Spleen (tissue), 11 donors: Measurements from ENCODE around the gene KIF1C. TPM values are rescaled to one million over a fixed set of nuclear protein-coding genes. Genes with fewer than 3 reads are reported as not detected.
"Not testable (repeated sequence)": the region's sequence is repeated elsewhere in the genome, so short reads cannot be mapped to it uniquely, and the experiment has no call there.

Source experiments
- DNase-seq: peaks from one replicate; pipeline ENCODE4 v3.0.0-alpha.2; 2020
- H3K27ac ChIP-seq, 8 donors: fragments of 200-600 bp; sonication (generic) in 7 of 8; 1 replicate in 4 of 8; 2 replicates in 4 of 8; pipeline versions ENCODE4 v1.5.0 to v1.8.0; 2016 to 2021; ENCODE audit warnings: inconsistent platforms in 4 of 8, mild to moderate bottlenecking in 4 of 8, moderate library complexity in 1 of 8
- H3K27me3 ChIP-seq, 7 donors: fragments of 200-600 bp; sonication (generic) in 6 of 7; replicated peaks in 1 of 7; 1 replicate in 4 of 7; 2 replicates in 3 of 7; pipeline versions ENCODE4 v1.5.0 to v1.8.0; 2016 to 2021; ENCODE audit warnings: inconsistent platforms in 3 of 7, mild to moderate bottlenecking in 1 of 7
- H3K36me3 ChIP-seq, 6 donors: fragments of 200-600 bp; sonication (generic) in 5 of 6; 1 replicate in 4 of 6; 2 replicates in 2 of 6; pipeline versions ENCODE4 v1.5.0 to v1.8.0; 2016 to 2021; ENCODE audit warnings: inconsistent platforms in 2 of 6
- H3K4me1 ChIP-seq, 6 donors: fragments of 200-600 bp; sonication (generic) in 5 of 6; 1 replicate in 3 of 6; 2 replicates in 3 of 6; pipeline versions ENCODE4 v1.5.0 to v1.8.0; 2016 to 2021; ENCODE audit warnings: inconsistent platforms in 3 of 6
- H3K4me3 ChIP-seq, 8 donors: fragments of 200-600 bp; sonication (generic) in 7 of 8; 1 replicate in 4 of 8; 2 replicates in 4 of 8; pipeline versions ENCODE4 v1.5.0 to v1.8.0; 2016 to 2021; ENCODE audit warnings: inconsistent platforms in 4 of 8, mild to moderate bottlenecking in 4 of 8, moderate library complexity in 2 of 8
- H3K9me3 ChIP-seq, 8 donors: fragments of 200-600 bp; sonication (generic) in 7 of 8; 1 replicate in 4 of 8; 2 replicates in 4 of 8; pipeline versions ENCODE4 v1.5.0 to v1.8.0; 2016 to 2021; ENCODE audit warnings: inconsistent platforms in 4 of 8
- POLR2A ChIP-seq, 3 donors: fragments of 450-650 bp; IDR thresholded peaks; one replicate each; pipeline ENCODE4 v1.5.1; 2017; ENCODE audit warnings: antibody characterized with exemption in 3 of 3, mild to moderate bottlenecking in 1 of 3
- POLR2AphosphoS5 ChIP-seq, 3 donors: sonication (generic); formaldehyde crosslinking; IDR thresholded peaks; one replicate each; pipeline ENCODE4 v1.5.1; 2017; ENCODE audit warnings: antibody characterized with exemption in 3 of 3
- WGBS, 5 donors: extraction: QIAGEN DNeasy Blood & Tissue Kit in 3 of 5; methylation state at CpG; one replicate each; pipeline versions ENCODE4 v1.1.5 to v1.1.7; 2013 to 2018; 5-methylcytosine and 5-hydroxymethylcytosine counted together
- intact Hi-C: fragments of 100-400 bp; cut with DNase I; formaldehyde crosslinking; loops from one replicate; pipeline ENCODE4 v1.15.0; 2023; ENCODE audit warnings: low total_unique reads
- polyA plus RNA-seq, 3 donors: library from polyadenylated mRNA; stranded (reverse); fragments of 200-250 nt; gene quantifications; one replicate each; pipeline ENCODE4 v1.2.1, GENCODE V29; 2013
- total RNA-seq, 7 donors: library from RNA; depleted of rRNA in 3 of 7; stranded (reverse); fragments of >200 nt in 3 of 7; fragmentation: NEBNext Ultra II Directional in 4 of 7; extraction: Animal tissue kit (Norgen Biotek cat#: 25700) in 4 of 7; gene quantifications; one replicate each; pipeline versions ENCODE4 v1.1.0 to v1.2.1, GENCODE V29; 2016 to 2021
- TF ChIP-seq, protein P1 (sequence below), 11 experiments: fragments of 200-600 bp in 7 of 11; fragments of 450-650 bp in 4 of 11; sonication (generic) in 4 of 11; IDR thresholded peaks in 8 of 11; conservative IDR thresholded peaks in 3 of 11; 1 replicate in 7 of 11; 2 replicates in 4 of 11; pipeline versions ENCODE4 v1.4.0 to v1.8.0; 2016 to 2021; ENCODE audit warnings: antibody characterized with exemption in 11 of 11, inconsistent platforms in 4 of 11, mild to moderate bottlenecking in 1 of 11
- donor health status: healthy with polysubstance abuse.
- donor health status: DM: no; HTN: no; CAD: no; lungs with moderate emphysema.
- donor health status: DM: no; HTN: no; CAD: no.
- donor health status: Bipolar disorder and iron deficiency.
- donor health status: healthy.
- donor health status: DM: no; HTN: no; CAD: no.
- donor health status: DM: yes; HTN: yes; CAD: no.

Gene KIF1C
- total and polyA plus RNA-seq, 10 donors: 11.9 to 141 (median 64.8) TPM

GRCh38 chr17:5024604-5025003 lies 26.9 kb downstream of the KIF1C start:
- intact Hi-C loops: loop anchor here (5.0 kb wide), 1 partner anchor 38 kb away; no protein-coding TSS in a partner anchor
- peaks cover 0 to 11% (median 4%) of the 10 kb centered on the region in 6 donors for H3K4me1 ChIP-seq
- peaks cover 0 to 4% (median 0%) of the 10 kb centered on the region in 7 donors for H3K27me3 ChIP-seq
- H3K4me3 ChIP-seq: no peak overlapping the region
- no peaks in the 10 kb centered on the region for H3K9me3 ChIP-seq
- WGBS, 5 donors: 96 to 99% (median 98%) methylated on average over 4 of the region's 4 CpGs
- H3K36me3 ChIP-seq: peaks cover 0 to 58% (median 43%) of the 10 kb centered on the region in 6 donors
- TF ChIP-seq POLR2A (IDR thresholded peaks at IDR 0.05): no peak
- TF ChIP-seq, protein P1, sequence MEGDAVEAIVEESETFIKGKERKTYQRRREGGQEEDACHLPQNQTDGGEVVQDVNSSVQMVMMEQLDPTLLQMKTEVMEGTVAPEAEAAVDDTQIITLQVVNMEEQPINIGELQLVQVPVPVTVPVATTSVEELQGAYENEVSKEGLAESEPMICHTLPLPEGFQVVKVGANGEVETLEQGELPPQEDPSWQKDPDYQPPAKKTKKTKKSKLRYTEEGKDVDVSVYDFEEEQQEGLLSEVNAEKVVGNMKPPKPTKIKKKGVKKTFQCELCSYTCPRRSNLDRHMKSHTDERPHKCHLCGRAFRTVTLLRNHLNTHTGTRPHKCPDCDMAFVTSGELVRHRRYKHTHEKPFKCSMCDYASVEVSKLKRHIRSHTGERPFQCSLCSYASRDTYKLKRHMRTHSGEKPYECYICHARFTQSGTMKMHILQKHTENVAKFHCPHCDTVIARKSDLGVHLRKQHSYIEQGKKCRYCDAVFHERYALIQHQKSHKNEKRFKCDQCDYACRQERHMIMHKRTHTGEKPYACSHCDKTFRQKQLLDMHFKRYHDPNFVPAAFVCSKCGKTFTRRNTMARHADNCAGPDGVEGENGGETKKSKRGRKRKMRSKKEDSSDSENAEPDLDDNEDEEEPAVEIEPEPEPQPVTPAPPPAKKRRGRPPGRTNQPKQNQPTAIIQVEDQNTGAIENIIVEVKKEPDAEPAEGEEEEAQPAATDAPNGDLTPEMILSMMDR (IDR thresholded peaks at IDR 0.05 in 8 of 11, conservative IDR thresholded peaks at IDR 0.05 in 3 of 11): no peak
- TF ChIP-seq POLR2AphosphoS5 (IDR thresholded peaks at IDR 0.05): no peak
- H3K27ac ChIP-seq: no peak overlapping the region
- DNase-seq: no peak

DNA sequence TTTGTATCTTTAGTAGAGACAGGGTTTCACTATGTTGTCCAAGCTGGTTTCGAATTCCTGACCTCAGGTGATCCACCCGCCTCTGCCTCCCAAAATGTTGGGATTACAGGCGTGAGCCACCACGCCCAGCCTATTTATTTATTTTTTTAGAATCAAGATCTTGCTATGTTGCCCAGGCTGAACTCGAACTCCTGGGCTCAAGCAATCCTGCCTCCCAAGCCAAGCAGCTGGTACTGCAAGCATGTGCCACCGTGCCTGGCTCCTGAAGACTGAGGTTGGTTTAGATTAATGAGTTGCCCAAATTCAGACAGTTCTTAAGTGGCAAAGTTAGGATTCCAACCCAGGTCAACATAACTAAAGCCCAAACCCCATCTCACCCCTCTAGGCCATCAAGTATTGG lies 29.5 kb downstream of the KIF1C start:
- TF ChIP-seq POLR2A (IDR thresholded peaks at IDR 0.05) (no peak), POLR2AphosphoS5 (IDR thresholded peaks at IDR 0.05) (no peak)
- TF ChIP-seq, protein P1 (IDR thresholded peaks at IDR 0.05 in 8 of 11, conservative IDR thresholded peaks at IDR 0.05 in 3 of 11): no peak
- peaks cover 7 to 29% (median 18%) of the 10 kb centered on the region in 6 donors for H3K4me1 ChIP-seq
- H3K27me3 ChIP-seq: no peaks in the 10 kb centered on the region
- DNase-seq: no peak
- intact Hi-C loops: loop anchor here (5.0 kb wide), 1 partner anchor 35 kb away; no protein-coding TSS in a partner anchor
- no peak overlapping the region for H3K4me3 ChIP-seq
- no peak overlapping the region for H3K27ac ChIP-seq
- 85 to 95% (median 92%) methylated on average over 6 of the region's 6 CpGs for WGBS, 5 donors
- H3K9me3 ChIP-seq: no peaks in the 10 kb centered on the region
- peaks cover 0 to 31% (median 17%) of the 10 kb centered on the region in 6 donors for H3K36me3 ChIP-seq

GRCh38 chr17:5027916-5028315 lies 30.2 kb downstream of the KIF1C start:
- intact Hi-C loops: loop anchor here (5.0 kb wide), 1 partner anchor 34 kb away; no protein-coding TSS in a partner anchor
- TF ChIP-seq, protein P1 (IDR thresholded peaks at IDR 0.05 in 8 of 11, conservative IDR thresholded peaks at IDR 0.05 in 3 of 11): no peak
- TF ChIP-seq POLR2A (IDR thresholded peaks at IDR 0.05) (no peak), POLR2AphosphoS5 (IDR thresholded peaks at IDR 0.05) (no peak)
- no peak for DNase-seq
- WGBS, 5 donors: 78 to 82% (median 80%) methylated on average over 5 of the region's 5 CpGs
- Histone ChIP-seq H3K4me1 (peaks cover 7 to 35% (median 20%) of the 10 kb centered on the region in 6 donors), H3K27ac (no peak overlapping the region), H3K27me3 (no peaks in the 10 kb centered on the region), H3K9me3 (no peaks in the 10 kb centered on the region), H3K36me3 (peaks cover 0 to 25% (median 11%) of the 10 kb centered on the region in 6 donors), H3K4me3 (no peak overlapping the region)

- H3K27ac ChIP-seq: peak overlapping the region in 5 of 8 donors; percentile 67 to 89 (median 76)
- H3K4me1 ChIP-seq: peaks cover 7 to 47% (median 26%) of the 10 kb centered on the region in 6 donors
- intact Hi-C loops, H3K36me3 ChIP-seq, H3K4me3 ChIP-seq, DNase-seq, H3K9me3 ChIP-seq: not testable (repeated sequence)
- peaks cover 0 to 19% (median 2%) of the 10 kb centered on the region in 7 donors for H3K27me3 ChIP-seq
- 62 to 89% (median 72%) methylated on average over 2 of the region's 2 CpGs for WGBS, 5 donors
Measured at GRCh38 chr17:5030168-5030567, 32.4 kb downstream of the KIF1C start.
